Stimulated activated CD4-positive, alpha-beta T cell treated with anti-CD3 and anti-CD28 coated beads, Interleukin-1b, Interleukin-23, amount 100 ng/mL, for 1 hour (primary cell): Measurements from ENCODE around the gene SERINC5.
"Not testable (repeated sequence)": the region's sequence is repeated elsewhere in the genome, so short reads cannot be mapped to it uniquely, and the experiment has no call there.

ENCODE experiments used
- DNase-seq, 2 donors: peaks; one replicate each; pipeline ENCODE4 v3.0.0-alpha.2; 2020; ENCODE audit warnings: low read depth in 2 of 2

The SERINC5 gene

DNA sequence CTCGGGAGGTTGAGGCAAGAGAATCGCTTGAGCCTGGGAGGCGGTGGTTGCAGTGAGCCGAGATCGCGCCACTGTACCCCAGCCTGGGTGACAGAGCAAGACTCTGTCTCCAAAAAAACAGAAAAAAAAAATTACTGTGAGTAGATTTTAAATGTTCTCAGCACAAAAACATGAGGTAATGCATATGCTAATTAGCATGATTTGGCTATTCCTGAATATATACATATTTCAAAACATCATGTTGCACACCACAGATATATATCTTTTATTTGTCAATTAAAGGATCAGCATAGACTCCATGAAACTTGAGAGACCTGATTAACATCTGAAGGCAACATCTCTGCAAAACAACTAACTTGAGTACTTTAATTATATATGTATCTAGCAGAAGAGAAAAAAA, 117.4 kb downstream of the SERINC5 start:
- no peak for DNase-seq

GRCh38 chr5:80136798-80137197, 119.0 kb downstream of the SERINC5 start:
- DNase-seq = not testable (repeated sequence)

GRCh38 chr5:80134876-80135275, 121.0 kb downstream of the SERINC5 start:
- no peak for DNase-seq

- DNase-seq = no peak
Measured at GRCh38 chr5:80129146-80129545, 126.7 kb downstream of the SERINC5 start.

- DNase-seq = no peak
Measured at GRCh38 chr5:80128141-80128540, 127.7 kb downstream of the SERINC5 start.

GRCh38 chr5:80127116-80127552, 128.7 kb downstream of the SERINC5 start:
- DNase-seq = no peak

- DNase-seq = no peak
Measured at GRCh38 chr5:80125962-80126480, 129.8 kb downstream of the SERINC5 start.

DNA sequence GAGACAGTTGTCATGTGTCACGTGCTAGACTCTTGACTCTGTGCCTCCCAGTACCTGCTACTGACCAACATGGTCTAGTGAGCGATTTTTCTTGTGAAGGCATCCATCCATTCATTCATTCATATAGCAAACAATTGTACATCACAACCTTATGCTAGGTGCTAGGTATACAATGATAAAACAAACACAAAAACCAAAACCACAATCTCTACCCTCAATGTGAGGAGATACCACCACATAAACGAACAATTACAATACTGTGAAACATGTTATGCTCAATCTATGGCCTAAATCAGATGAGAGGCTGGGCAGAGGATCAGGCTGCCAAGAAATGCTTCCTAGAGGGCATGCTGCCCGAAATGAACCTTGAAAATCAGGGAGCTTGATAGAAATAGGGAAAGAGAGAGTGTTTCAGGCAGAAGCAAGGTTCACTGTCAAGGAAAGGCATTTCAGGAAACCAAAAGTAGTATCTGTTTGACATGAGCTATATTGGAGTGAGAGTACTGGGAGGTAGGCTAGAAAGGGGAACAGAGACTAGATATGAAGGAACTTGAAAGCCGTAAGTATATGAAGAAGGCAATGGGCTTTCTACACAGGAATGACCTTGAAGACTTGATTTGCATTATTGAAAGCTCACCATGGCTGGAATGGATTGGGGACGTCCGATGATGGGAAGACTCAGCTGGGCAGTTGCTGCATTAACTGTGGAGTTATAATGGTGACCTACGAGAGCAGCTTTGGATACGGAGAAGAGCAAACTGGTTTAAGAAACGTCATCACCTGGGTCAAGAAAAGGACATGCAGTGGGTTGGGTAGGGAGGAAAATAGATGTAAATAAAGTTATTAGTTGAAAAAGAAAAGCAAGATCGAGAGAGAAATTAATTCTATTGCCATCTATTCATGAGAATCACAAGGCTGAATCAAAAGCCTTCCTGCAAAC, 130.6 kb downstream of the SERINC5 start:
- no peak for DNase-seq

DNA sequence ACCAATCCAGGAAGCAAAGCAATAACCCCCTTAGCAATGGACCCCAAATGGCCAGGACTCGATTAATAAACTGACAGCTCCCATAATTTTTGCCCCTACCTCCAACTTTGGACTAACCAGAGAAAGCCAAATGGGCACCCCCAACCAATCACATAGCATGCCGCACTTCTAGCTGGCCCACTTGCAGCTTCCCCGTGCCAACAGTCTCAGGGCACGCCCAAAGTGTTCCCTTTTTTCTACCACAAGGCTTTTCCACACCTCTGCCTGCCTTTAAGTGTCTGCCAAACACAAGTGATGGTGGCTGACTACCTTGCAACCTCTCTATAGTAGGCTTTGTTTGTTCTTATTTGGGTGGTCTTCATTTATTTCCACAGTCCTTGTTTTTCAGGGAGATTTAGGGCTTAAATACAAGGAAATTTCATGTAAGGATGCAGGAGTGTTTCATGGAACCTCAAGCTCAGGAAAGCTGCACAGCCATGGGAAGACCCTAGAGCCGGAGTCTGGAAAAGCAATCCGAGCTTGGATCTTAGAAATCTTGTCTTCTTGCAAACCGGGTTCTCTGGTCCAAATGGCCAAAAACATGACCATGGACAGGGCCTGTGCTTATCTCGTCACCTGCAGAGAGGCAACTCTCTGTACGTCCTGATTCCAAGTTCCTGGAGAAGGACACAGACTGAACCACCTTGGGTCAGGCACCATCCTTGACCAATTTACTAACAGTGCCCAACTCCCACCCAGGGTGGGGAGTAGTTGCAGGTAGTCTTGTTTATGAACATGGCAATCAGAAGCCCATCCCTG, 131.5 kb downstream of the SERINC5 start:
- DNase-seq = no peak

DNA sequence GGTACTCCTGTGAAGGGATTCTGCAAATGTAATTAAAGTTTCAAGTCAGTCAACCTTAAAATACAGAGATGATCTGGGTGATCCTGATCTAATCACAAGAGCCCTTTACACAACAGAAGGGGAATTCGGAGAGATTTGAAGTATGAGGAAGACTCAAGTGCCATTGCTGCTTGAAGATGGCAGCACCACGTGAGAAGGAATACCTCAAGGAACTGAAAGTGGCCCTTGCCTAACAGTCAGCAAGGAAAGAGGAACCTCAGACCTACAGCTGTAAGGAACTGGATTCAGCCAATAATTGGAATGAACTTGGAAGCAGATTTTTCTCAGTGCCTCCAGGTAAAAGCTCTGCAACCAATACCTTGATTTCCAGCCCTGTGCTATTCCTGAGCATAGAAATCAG, 133.3 kb downstream of the SERINC5 start:
- no peak for DNase-seq

- no peak for DNase-seq
Measured at GRCh38 chr5:80119372-80119771, 136.5 kb downstream of the SERINC5 start.

- no peak for DNase-seq
Measured at GRCh38 chr5:80117446-80117845, 138.4 kb downstream of the SERINC5 start.

DNA sequence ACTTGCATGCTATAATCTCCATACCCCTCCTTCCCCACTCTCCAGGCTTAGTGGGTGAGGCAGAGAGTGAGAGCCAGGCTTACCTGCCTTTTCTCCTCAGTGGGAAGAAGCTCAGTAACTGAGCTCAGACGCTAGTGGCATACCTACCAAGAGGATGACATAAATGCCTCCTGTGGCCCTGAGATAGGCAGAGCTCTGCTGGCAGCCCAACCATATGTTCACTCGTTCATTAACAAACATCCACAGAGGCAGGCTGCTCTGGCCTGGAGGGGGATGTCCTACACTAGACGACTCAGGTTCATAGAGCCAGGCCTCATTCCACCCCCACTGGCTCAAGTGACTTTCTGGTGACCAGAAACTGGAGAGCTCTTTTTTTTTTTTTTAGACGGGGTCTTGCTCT, 139.4 kb downstream of the SERINC5 start:
- DNase-seq = no peak

- DNase-seq = no peak
Measured at GRCh38 chr5:80116000-80116399, 139.8 kb downstream of the SERINC5 start.

DNA sequence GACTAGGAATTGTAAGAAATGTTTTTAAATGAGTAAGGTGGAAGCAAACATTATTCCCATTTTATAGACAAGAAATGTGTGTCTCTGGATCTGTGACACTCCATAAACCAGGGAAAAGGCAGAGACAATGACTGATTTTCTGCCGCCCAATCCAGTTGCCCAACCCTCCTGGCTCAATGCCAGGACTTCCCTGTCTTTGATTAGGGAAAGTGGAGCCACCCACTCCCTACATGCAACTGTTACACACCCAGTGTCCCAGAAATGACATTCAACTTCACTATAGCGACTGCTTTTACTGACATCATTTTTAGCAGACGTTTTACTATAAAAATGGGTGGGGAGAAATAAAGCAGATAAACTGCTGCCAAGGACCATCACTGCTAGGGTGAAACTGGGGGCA, 141.0 kb downstream of the SERINC5 start:
- DNase-seq = no peak

DNA sequence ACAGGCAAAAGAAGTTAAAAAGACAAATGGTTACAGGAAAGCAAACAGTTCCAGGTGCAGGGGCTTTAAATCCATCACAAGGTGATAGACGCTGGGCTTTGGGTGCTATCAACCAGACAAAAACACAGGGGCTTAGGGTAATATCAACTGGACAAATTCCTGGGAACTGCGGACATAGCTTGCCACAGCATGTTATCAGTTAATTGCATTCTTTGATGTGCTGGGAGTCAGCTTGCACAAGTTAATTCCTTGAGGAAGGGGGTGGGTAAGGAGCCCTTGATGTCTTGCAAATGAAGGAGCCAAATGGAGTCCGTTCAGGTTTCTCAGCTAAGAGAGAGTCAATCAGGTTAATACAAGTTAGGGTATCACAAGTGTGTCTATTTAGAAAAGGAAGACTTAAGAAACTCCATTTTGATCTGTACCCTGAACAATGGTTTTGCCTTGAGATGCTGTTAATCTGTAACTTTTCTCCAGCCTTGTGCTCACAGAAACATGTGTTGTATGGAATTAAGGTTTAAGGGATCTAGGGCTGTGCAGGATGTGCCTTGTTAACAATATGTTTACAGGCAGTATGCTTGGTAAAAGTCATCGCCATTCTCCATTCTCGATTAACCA, 144.4 kb downstream of the SERINC5 start:
- not testable (repeated sequence) for DNase-seq

DNA sequence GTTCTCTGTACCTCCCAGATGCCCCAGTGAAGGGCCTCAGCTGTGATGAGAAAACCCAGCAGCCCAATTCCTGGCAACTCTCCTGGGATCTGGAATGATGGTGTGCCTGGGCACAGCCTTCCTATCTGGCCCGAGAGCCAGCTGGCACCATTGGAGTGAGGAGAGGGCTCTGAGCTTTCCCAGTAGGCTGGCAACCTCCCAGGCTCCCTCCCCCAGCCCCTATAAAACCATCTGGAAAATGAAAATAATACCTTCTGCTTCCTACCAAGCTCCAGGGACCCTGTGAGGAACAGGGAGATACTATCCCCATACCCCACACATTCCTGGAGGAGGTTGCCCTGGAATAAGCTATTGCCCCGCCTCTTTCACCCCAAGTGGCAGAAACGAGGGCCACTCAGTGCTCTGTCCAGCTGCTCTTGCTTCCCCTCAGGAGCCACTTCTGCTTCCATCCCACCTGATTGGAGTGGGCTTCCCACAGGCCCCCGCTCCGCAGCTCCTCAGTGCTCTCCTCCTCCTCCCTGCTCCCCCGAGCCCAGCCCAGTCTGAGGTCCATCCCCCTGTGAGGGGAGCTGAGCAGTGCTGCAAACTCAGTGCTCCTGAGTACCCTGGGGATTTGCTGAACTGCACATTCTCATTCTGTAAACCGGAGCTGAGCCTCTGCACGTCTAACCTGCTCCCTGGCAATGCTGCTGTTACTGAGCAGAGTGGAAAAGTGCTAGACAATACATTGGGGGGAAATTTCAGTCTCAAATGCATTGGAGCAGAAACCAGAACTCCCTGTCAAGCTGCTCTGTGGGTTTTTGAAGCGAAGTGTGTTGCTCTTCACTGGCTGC, 146.0 kb downstream of the SERINC5 start:
- no peak for DNase-seq

- DNase-seq = no peak
Measured at GRCh38 chr5:80106916-80107315, 148.9 kb downstream of the SERINC5 start.

- DNase-seq = no peak
Measured at GRCh38 chr5:80105698-80106439, 150.0 kb downstream of the SERINC5 start.

DNA sequence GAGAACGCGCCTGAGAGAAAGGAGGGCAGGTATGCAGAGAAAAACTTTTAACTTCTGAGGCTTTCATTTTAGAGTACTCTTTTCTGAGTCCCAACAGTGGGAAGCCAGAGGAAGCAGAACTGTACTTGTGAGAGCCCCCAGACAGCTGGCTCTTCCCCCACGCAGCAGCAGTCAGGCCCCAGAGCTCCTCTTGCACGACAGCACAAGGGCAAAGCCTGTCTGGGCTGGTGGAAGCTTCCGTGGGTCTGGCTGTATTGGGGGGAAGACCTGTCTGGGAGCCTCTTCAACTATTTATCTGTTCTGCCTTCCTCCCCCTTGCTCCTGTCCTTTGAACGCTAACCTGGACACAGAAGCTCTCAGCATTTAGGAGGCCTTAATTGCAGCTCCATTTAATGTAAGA, 152.5 kb downstream of the SERINC5 start:
- DNase-seq = no peak
